Measurements from ENCODE around the gene CELF4.
A peak's percentile ranks its signal among the peaks of the same experiment; 100 is the strongest.

CELF4 gene

DNA sequence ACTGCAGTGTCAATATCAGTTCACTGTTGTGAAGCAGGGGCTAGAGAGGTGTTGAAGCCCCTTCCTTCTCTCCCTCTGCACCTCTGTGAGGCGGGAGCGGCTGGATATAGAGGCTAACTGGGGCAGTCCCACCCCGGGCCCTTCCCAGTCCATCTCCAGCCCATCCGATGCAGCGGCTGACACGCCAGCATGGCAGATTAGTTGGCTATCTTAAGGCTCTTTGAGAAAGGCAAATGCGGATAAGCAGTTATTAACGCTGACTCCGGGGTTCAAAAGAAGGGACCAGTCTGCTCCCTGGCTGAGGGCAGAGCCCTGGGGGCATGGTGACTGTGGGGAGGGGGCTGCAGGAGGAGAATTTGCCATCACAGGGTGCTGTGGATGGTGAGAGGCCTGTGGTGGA, 76.6 kb downstream of the CELF4 start:
- Histone ChIP-seq H2AK5ac (ENCODE audit: low read length) (no peak overlapping the region), H3K56ac (ENCODE audit: low read length) (no peak overlapping the region), H3K27ac (ENCODE audit: low read depth, low read length) (no peak overlapping the region), H3K9ac (ENCODE audit: low read length) (no peak overlapping the region), H3K4me3 (ENCODE audit: low read length) (no peak overlapping the region), H4K5ac (ENCODE audit: low read length) (no peak overlapping the region), H3K79me2 (ENCODE audit: control insufficient read depth, insufficient read depth, low read length) (no peaks in the 10 kb centered on the region), H2BK120ac (ENCODE audit: low read depth, low read length) (no peak overlapping the region), H3K4me2 (ENCODE audit: low read length) (no peak overlapping the region), H2BK5ac (ENCODE audit: low read length) (no peak overlapping the region), H2BK15ac (replicated peaks; ENCODE audit: low read depth) (no peak overlapping the region), H3K18ac (ENCODE audit: low read length) (no peak overlapping the region), H3K79me1 (ENCODE audit: low read length) (no peaks in the 10 kb centered on the region), H3K4me1 (ENCODE audit: control insufficient read depth, low read depth, low read length) (no peaks in the 10 kb centered on the region), H3K36me3 (ENCODE audit: control insufficient read depth, insufficient read depth, low read length) (no peaks in the 10 kb centered on the region), H4K8ac (ENCODE audit: low read depth, low read length) (no peak overlapping the region), H3K27me3 (ENCODE audit: insufficient read depth, low read length, poor library complexity) (no peaks in the 10 kb centered on the region), H3K4ac (ENCODE audit: low read depth, low read length) (no peak overlapping the region), H3K23ac (ENCODE audit: low read length) (no peak overlapping the region)
- WGBS (ENCODE audit: extremely low coverage, insufficient coverage, low lambda C conversion rate) = no CpG with 5 or more reads among the region's 9 CpGs
- no peak for DNase-seq

DNA sequence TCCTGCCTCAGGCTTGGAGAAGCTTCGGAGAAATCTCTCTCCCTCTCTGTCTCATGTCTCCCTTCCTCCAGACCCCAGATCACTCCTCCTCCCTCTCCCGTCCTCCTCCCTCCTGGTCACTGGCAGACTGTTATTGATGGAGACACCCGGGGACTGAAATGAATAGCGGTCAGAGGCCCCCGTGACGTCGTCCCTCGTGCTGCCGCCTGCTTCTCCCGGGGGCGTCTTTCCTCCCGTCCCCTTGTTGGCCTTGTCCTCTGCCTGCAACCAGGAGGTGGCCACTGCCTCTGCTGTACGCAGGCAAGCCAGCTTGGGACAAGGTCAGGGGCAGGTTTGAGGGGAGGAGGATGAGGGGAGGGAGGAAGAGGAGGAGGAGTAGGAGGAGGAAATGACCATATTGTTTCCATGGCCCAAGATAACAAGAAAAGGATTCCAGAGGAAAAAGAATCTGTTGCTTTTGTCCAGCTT, 78.2 kb downstream of the CELF4 start:
- no peak overlapping the region for H4K5ac ChIP-seq (ENCODE audit: low read length)
- no peaks in the 10 kb centered on the region for H3K27me3 ChIP-seq (ENCODE audit: insufficient read depth, low read length, poor library complexity)
- no peak overlapping the region for H3K23ac ChIP-seq (ENCODE audit: low read length)
- H3K4me1 ChIP-seq (ENCODE audit: control insufficient read depth, low read depth, low read length) = no peaks in the 10 kb centered on the region
- no peaks in the 10 kb centered on the region for H3K79me2 ChIP-seq (ENCODE audit: control insufficient read depth, insufficient read depth, low read length)
- no peak overlapping the region for H4K8ac ChIP-seq (ENCODE audit: low read depth, low read length)
- H3K4me2 ChIP-seq (ENCODE audit: low read length) = no peak overlapping the region
- H3K56ac ChIP-seq (ENCODE audit: low read length) = no peak overlapping the region
- H3K4me3 ChIP-seq (ENCODE audit: low read length) = no peak overlapping the region
- no peak overlapping the region for H3K9ac ChIP-seq (ENCODE audit: low read length)
- H2BK120ac ChIP-seq (ENCODE audit: low read depth, low read length) = no peak overlapping the region
- DNase-seq = no peak
- no peak overlapping the region for H3K27ac ChIP-seq (ENCODE audit: low read depth, low read length)
- H2BK5ac ChIP-seq (ENCODE audit: low read length) = no peak overlapping the region
- H3K79me1 ChIP-seq (ENCODE audit: low read length) = no peaks in the 10 kb centered on the region
- no peak overlapping the region for H2BK15ac ChIP-seq (replicated peaks; ENCODE audit: low read depth)
- no CpG with 5 or more reads among the region's 13 CpGs for WGBS (ENCODE audit: extremely low coverage, insufficient coverage, low lambda C conversion rate)
- H3K4ac ChIP-seq (ENCODE audit: low read depth, low read length) = no peak overlapping the region
- H3K36me3 ChIP-seq (ENCODE audit: control insufficient read depth, insufficient read depth, low read length) = no peaks in the 10 kb centered on the region
- no peak overlapping the region for H3K18ac ChIP-seq (ENCODE audit: low read length)
- H2AK5ac ChIP-seq (ENCODE audit: low read length) = no peak overlapping the region

DNA sequence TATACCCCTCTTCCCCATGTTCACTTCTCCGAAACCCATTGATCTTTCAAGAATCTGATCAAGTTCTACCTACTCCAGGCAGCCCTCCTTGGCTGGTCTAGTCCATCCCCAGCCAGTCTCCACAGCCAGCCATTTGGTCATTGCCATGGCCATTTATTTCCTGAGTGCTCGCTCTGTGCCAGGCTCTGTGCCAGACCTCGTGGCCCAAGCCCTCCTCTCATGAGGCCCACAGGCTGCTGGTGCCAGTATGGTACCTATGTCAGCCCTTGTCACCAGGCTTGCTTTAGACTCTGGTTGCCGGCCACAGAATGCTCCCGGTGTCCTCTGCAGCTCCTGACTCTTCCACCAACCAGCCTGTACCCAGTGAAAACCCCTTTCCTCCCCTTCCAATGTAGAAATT, 78.8 kb downstream of the CELF4 start:
- no peaks in the 10 kb centered on the region for H3K4me1 ChIP-seq (ENCODE audit: control insufficient read depth, low read depth, low read length)

DNA sequence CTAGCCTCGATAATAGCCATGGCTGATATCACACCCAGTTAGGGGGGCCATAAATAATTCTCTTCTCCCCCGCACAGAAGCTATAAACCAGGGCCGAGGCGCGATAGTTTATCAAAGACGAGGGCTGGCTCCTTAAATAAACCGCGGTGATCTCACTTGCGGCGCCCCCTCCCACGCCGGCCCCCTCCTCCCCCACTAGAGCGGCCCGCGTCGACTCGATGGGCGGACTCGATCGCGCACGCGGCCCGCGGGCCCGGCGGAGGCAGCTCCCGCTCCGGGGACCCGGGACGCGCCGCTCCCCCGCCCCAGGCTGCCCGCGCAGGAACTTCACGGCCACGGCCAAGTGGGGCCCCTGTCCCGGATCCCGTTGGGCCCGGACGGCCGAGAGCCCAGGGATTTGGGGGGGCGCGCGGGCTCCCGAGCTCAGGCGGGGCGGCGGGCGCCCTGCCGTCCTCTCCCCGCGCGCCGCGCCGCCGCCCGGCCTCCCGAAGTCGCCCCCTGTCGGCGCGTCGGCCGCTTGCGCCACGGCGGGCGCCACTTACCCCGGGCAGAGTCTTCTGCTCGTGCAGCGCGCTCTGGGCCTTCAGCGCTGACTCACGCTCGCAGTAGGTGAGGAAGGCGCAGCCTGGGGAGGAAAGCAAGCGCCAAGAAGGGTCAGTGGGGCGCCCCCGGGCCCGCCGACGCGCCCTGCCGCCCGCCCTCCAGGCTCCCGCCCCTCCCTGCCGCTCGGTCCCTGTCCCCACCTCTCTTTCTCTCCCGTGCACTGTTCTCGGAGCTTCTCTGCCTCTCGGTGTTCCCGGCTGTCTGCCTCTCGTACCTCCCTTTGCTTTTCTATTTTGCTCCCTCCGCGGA, 80.4 kb downstream of the CELF4 start:
- peak; percentile 78 for DNase-seq
- H2BK15ac ChIP-seq (replicated peaks; ENCODE audit: low read depth) = no peak overlapping the region
- no peak overlapping the region for H4K5ac ChIP-seq (ENCODE audit: low read length)
- no peak overlapping the region for H4K8ac ChIP-seq (ENCODE audit: low read depth, low read length)
- H2AK5ac ChIP-seq (ENCODE audit: low read length) = no peak overlapping the region
- peak overlapping the region; percentile 47 for H3K4me2 ChIP-seq (ENCODE audit: low read length)
- no peak overlapping the region for H3K27ac ChIP-seq (ENCODE audit: low read depth, low read length)
- no peak overlapping the region for H3K4ac ChIP-seq (ENCODE audit: low read depth, low read length)
- no peak overlapping the region for H2BK5ac ChIP-seq (ENCODE audit: low read length)
- no peaks in the 10 kb centered on the region for H3K36me3 ChIP-seq (ENCODE audit: control insufficient read depth, insufficient read depth, low read length)
- peak overlapping the region; percentile 83 for H3K56ac ChIP-seq (ENCODE audit: low read length)
- peak overlapping the region; percentile 41 for H3K9ac ChIP-seq (ENCODE audit: low read length)
- no peaks in the 10 kb centered on the region for H3K27me3 ChIP-seq (ENCODE audit: insufficient read depth, low read length, poor library complexity)
- H3K79me2 ChIP-seq (ENCODE audit: control insufficient read depth, insufficient read depth, low read length) = no peaks in the 10 kb centered on the region
- WGBS (ENCODE audit: extremely low coverage, insufficient coverage, low lambda C conversion rate) = no CpG with 5 or more reads among the region's 98 CpGs
- H2BK120ac ChIP-seq (ENCODE audit: low read depth, low read length) = no peak overlapping the region
- no peak overlapping the region for H3K23ac ChIP-seq (ENCODE audit: low read length)
- no peaks in the 10 kb centered on the region for H3K79me1 ChIP-seq (ENCODE audit: low read length)
- no peak overlapping the region for H3K4me3 ChIP-seq (ENCODE audit: low read length)
- H3K4me1 ChIP-seq (ENCODE audit: control insufficient read depth, low read depth, low read length) = no peaks in the 10 kb centered on the region
- no peak overlapping the region for H3K18ac ChIP-seq (ENCODE audit: low read length)

More for the DNA sequence above, 78.8 kb downstream of the CELF4 start:
- H3K4me3 ChIP-seq (ENCODE audit: low read length) = no peak overlapping the region
- no peak overlapping the region for H2BK5ac ChIP-seq (ENCODE audit: low read length)
- no peaks in the 10 kb centered on the region for H3K79me2 ChIP-seq (ENCODE audit: control insufficient read depth, insufficient read depth, low read length)
- H3K18ac ChIP-seq (ENCODE audit: low read length) = no peak overlapping the region
- no peak overlapping the region for H3K4ac ChIP-seq (ENCODE audit: low read depth, low read length)
- H4K5ac ChIP-seq (ENCODE audit: low read length) = no peak overlapping the region
- no peak overlapping the region for H2BK120ac ChIP-seq (ENCODE audit: low read depth, low read length)
- no CpG with 5 or more reads among the region's 5 CpGs for WGBS (ENCODE audit: extremely low coverage, insufficient coverage, low lambda C conversion rate)
- no peak overlapping the region for H4K8ac ChIP-seq (ENCODE audit: low read depth, low read length)
- H3K36me3 ChIP-seq (ENCODE audit: control insufficient read depth, insufficient read depth, low read length) = no peaks in the 10 kb centered on the region
- no peaks in the 10 kb centered on the region for H3K79me1 ChIP-seq (ENCODE audit: low read length)
- no peak overlapping the region for H3K4me2 ChIP-seq (ENCODE audit: low read length)
- no peak overlapping the region for H2BK15ac ChIP-seq (replicated peaks; ENCODE audit: low read depth)
- H3K27ac ChIP-seq (ENCODE audit: low read depth, low read length) = no peak overlapping the region
- no peak overlapping the region for H3K23ac ChIP-seq (ENCODE audit: low read length)
- no peak overlapping the region for H3K56ac ChIP-seq (ENCODE audit: low read length)
- no peak overlapping the region for H3K9ac ChIP-seq (ENCODE audit: low read length)
- H2AK5ac ChIP-seq (ENCODE audit: low read length) = no peak overlapping the region
- no peak for DNase-seq
- no peaks in the 10 kb centered on the region for H3K27me3 ChIP-seq (ENCODE audit: insufficient read depth, low read length, poor library complexity)

DNA sequence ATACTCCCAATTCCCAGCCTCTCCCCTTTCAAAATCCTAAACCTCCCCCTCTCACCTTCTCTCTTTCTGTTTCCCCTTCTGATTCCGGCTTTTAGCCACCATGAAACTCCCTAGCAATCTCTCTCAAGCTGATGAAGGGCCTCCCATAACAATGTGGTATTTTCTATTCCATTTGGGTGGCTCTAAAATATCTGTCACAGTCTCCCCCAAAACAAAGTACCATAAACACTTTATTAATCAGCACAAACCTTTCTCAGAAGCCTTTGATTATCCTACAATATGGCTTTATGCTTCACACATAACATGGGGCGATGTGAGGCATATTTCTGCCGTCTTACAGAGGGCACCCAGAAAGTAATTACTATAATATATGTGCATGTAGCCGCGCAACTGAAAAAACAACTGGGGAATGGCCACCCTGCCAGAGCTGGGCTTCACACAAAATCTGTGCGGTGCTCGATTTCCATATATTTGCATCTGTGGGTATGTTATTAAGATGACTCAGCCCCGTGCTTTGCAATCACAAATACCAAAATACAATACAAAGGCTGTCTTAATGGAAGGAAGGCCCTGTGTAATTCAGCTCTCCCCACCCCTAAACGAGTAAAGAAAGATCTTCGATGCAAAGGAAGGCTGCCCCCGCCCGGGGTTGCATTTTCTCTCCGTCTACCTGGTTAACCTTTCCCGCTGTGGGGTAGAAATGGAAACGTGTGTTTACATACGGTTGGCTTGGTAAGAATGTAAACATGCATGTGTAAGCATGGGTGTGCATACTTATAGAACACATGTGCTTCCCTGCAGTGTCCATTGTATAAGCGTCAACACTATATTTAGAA, 81.4 kb downstream of the CELF4 start:
- no peak overlapping the region for H3K4me2 ChIP-seq (ENCODE audit: low read length)
- H3K9ac ChIP-seq (ENCODE audit: low read length) = no peak overlapping the region
- 100% methylated on average over 1 of the region's 17 CpGs for WGBS (ENCODE audit: extremely low coverage, insufficient coverage, low lambda C conversion rate)
- H3K4me1 ChIP-seq (ENCODE audit: control insufficient read depth, low read depth, low read length) = no peaks in the 10 kb centered on the region
- H3K4me3 ChIP-seq (ENCODE audit: low read length) = no peak overlapping the region
- H2BK120ac ChIP-seq (ENCODE audit: low read depth, low read length) = no peak overlapping the region
- H3K23ac ChIP-seq (ENCODE audit: low read length) = no peak overlapping the region
- no peak overlapping the region for H4K5ac ChIP-seq (ENCODE audit: low read length)
- no peak overlapping the region for H2AK5ac ChIP-seq (ENCODE audit: low read length)
- no peaks in the 10 kb centered on the region for H3K79me1 ChIP-seq (ENCODE audit: low read length)
- no peak overlapping the region for H2BK15ac ChIP-seq (replicated peaks; ENCODE audit: low read depth)
- no peak overlapping the region for H3K18ac ChIP-seq (ENCODE audit: low read length)
- no peak overlapping the region for H3K27ac ChIP-seq (ENCODE audit: low read depth, low read length)
- H3K4ac ChIP-seq (ENCODE audit: low read depth, low read length) = no peak overlapping the region
- no peak overlapping the region for H2BK5ac ChIP-seq (ENCODE audit: low read length)
- H3K56ac ChIP-seq (ENCODE audit: low read length) = no peak overlapping the region
- H3K27me3 ChIP-seq (ENCODE audit: insufficient read depth, low read length, poor library complexity) = no peaks in the 10 kb centered on the region
- DNase-seq = peak; percentile 27
- H4K8ac ChIP-seq (ENCODE audit: low read depth, low read length) = no peak overlapping the region
- no peaks in the 10 kb centered on the region for H3K36me3 ChIP-seq (ENCODE audit: control insufficient read depth, insufficient read depth, low read length)
- H3K79me2 ChIP-seq (ENCODE audit: control insufficient read depth, insufficient read depth, low read length) = no peaks in the 10 kb centered on the region
